ENCODE data around the gene THADA.

Gene THADA

DNA sequence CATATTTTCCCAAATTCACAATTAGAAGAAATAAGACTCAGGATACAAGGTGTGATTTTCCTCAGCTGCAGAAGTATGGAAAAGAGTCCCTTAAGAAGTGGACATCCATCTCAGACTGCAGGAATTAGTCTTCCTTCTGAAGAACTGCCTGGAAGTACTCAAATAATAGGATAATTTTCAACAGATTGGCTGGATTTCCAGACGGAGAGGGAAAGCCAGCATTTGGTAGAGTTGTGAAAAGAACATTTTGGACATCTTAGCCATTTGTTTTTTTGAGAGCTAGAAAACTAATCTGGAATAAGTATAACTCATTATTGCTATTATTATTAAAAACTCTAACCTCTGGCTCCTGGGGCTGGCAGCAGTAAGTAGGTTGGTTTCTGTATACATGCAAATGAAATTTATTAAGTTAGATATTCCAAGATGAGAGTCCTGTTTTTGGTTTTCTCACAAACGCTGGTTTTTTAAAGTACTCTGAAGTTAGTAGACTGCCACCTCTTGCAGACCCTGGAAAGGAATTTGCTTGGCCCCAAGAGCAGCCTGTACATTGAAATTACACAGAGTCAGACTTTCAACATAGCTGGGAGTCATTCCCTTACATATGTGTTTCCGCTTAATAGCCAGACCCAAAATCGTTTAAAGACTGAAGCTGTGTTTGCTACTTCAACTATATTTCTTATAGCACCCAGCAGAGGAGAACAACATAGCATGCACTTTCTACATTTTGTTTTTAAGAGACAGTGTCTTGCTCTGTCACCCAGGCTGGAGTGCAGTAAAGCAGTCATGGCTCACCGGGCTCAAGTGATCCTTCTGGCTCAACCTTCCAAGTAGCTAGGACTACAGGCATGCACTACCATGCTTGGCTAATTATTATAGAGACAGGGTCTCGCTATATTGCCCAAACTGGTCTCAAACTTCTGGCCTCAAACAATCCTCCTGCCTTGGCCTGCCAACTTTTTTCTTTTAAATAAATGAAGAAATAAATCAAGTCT is 142.4 kb downstream of the THADA start:
- DNase-seq (no peak), ATAC-seq (ENCODE audit: insufficient read depth, low read depth) (no peak)
- H3K27me3 ChIP-seq (ENCODE audit: insufficient read depth, low read length, poor library complexity): no peaks in the 10 kb centered on the region
- no peak overlapping the region for H2AFZ ChIP-seq (ENCODE audit: low read depth, low read length)
- no peak overlapping the region for H3K4me2 ChIP-seq (ENCODE audit: insufficient read depth, low read length)
- H4K20me1 ChIP-seq (ENCODE audit: insufficient read depth, low read length): no peaks in the 10 kb centered on the region
- H3K36me3 ChIP-seq (ENCODE audit: insufficient read depth, low read length): no peaks in the 10 kb centered on the region; the same call in 1 of the 2 replicates
- no peak overlapping the region for H3K27ac ChIP-seq (ENCODE audit: low read length)
- TF ChIP-seq, protein P1, sequence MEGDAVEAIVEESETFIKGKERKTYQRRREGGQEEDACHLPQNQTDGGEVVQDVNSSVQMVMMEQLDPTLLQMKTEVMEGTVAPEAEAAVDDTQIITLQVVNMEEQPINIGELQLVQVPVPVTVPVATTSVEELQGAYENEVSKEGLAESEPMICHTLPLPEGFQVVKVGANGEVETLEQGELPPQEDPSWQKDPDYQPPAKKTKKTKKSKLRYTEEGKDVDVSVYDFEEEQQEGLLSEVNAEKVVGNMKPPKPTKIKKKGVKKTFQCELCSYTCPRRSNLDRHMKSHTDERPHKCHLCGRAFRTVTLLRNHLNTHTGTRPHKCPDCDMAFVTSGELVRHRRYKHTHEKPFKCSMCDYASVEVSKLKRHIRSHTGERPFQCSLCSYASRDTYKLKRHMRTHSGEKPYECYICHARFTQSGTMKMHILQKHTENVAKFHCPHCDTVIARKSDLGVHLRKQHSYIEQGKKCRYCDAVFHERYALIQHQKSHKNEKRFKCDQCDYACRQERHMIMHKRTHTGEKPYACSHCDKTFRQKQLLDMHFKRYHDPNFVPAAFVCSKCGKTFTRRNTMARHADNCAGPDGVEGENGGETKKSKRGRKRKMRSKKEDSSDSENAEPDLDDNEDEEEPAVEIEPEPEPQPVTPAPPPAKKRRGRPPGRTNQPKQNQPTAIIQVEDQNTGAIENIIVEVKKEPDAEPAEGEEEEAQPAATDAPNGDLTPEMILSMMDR (IDR thresholded peaks at IDR 0.05; ENCODE audit: borderline replicate concordance, extremely low read depth, low read length, poor library complexity, severe bottlenecking): no peak
- TF ChIP-seq EZH2 (IDR thresholded peaks at IDR 0.05; ENCODE audit: borderline replicate concordance, low read depth, low read length, severe bottlenecking): no peak
- no peaks in the 10 kb centered on the region for H3K4me1 ChIP-seq (ENCODE audit: insufficient read depth, low read length)
- no peak overlapping the region for H3K4me3 ChIP-seq (ENCODE audit: low read depth in 1 of 2, low read length in 2 of 2)
- H3K9me3 ChIP-seq (ENCODE audit: insufficient read depth, low read length, severe bottlenecking): no peaks in the 10 kb centered on the region
- no peaks in the 10 kb centered on the region for H3K79me2 ChIP-seq (ENCODE audit: insufficient read depth, low read length)
- H3K9ac ChIP-seq (ENCODE audit: low read depth, low read length): no peak overlapping the region

DNA sequence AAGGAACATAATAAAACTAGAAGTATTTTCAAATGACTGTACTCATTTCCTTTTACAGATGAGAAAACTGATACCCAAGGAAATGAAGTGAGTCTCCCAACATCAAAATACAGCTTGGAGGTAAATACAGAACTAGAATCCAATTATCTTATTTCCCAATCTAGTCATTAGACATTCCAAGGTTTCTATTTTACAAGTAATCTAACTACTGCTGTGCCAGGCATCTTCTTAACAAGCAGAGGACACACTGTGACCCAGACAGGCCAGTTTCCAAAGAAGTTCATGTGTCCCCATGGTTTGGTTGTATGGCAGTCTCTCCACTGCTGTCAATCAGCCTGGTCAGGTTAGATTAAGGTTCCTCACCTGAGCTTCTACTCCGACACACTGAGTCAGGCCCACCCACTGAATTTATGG is 143.5 kb downstream of the THADA start:
- H2AFZ ChIP-seq (ENCODE audit: low read depth, low read length): no peak overlapping the region

GRCh38 chr2:43450617-43451016 is 145.2 kb downstream of the THADA start:
- no peak overlapping the region for H3K9ac ChIP-seq (ENCODE audit: low read depth, low read length)
- no peak for ATAC-seq (ENCODE audit: insufficient read depth, low read depth)
- H3K36me3 ChIP-seq (ENCODE audit: insufficient read depth, low read length): peaks cover 4% of the 10 kb centered on the region; the same call in 1 of the 2 replicates
- no peaks in the 10 kb centered on the region for H3K79me2 ChIP-seq (ENCODE audit: insufficient read depth, low read length)
- H3K27ac ChIP-seq (ENCODE audit: low read length): no peak overlapping the region
- no peaks in the 10 kb centered on the region for H3K27me3 ChIP-seq (ENCODE audit: insufficient read depth, low read length, poor library complexity)
- H3K4me1 ChIP-seq (ENCODE audit: insufficient read depth, low read length): no peaks in the 10 kb centered on the region
- TF ChIP-seq, protein P1 (IDR thresholded peaks at IDR 0.05; ENCODE audit: borderline replicate concordance, extremely low read depth, low read length, poor library complexity, severe bottlenecking): no peak
- no peak for TF ChIP-seq EZH2 (IDR thresholded peaks at IDR 0.05; ENCODE audit: borderline replicate concordance, low read depth, low read length, severe bottlenecking)
- H3K4me2 ChIP-seq (ENCODE audit: insufficient read depth, low read length): no peak overlapping the region
- H3K9me3 ChIP-seq (ENCODE audit: insufficient read depth, low read length, severe bottlenecking): no peaks in the 10 kb centered on the region
- H2AFZ ChIP-seq (ENCODE audit: low read depth, low read length): no peak overlapping the region
- no peaks in the 10 kb centered on the region for H4K20me1 ChIP-seq (ENCODE audit: insufficient read depth, low read length)
- no peak overlapping the region for H3K4me3 ChIP-seq (ENCODE audit: low read depth in 1 of 2, low read length in 2 of 2)
- DNase-seq: no peak

More for the DNA sequence above, 143.5 kb downstream of the THADA start:
- Histone ChIP-seq H3K27ac (ENCODE audit: low read length) (no peak overlapping the region), H3K4me1 (ENCODE audit: insufficient read depth, low read length) (no peaks in the 10 kb centered on the region), H3K9me3 (ENCODE audit: insufficient read depth, low read length, severe bottlenecking) (no peaks in the 10 kb centered on the region), H3K4me3 (ENCODE audit: low read depth in 1 of 2, low read length in 2 of 2) (no peak overlapping the region), H3K27me3 (ENCODE audit: insufficient read depth, low read length, poor library complexity) (no peaks in the 10 kb centered on the region), H3K9ac (ENCODE audit: low read depth, low read length) (no peak overlapping the region), H4K20me1 (ENCODE audit: insufficient read depth, low read length) (no peaks in the 10 kb centered on the region), H3K4me2 (ENCODE audit: insufficient read depth, low read length) (no peak overlapping the region), H3K79me2 (ENCODE audit: insufficient read depth, low read length) (no peaks in the 10 kb centered on the region), H3K36me3 (ENCODE audit: insufficient read depth, low read length) (no peaks in the 10 kb centered on the region; the same call in 1 of the 2 replicates)
- DNase-seq (no peak), ATAC-seq (ENCODE audit: insufficient read depth, low read depth) (no peak)
- TF ChIP-seq EZH2 (IDR thresholded peaks at IDR 0.05; ENCODE audit: borderline replicate concordance, low read depth, low read length, severe bottlenecking): no peak
- TF ChIP-seq, protein P1 (IDR thresholded peaks at IDR 0.05; ENCODE audit: borderline replicate concordance, extremely low read depth, low read length, poor library complexity, severe bottlenecking): no peak
